Activated CD4-positive, alpha-beta memory T cell treated with anti-CD3 and anti-CD28 coated beads for 36 hours (primary cell): ENCODE data around the gene PDE6A. TPM values are rescaled to one million over a fixed set of nuclear protein-coding genes. Genes with fewer than 3 reads are reported as not detected.
A peak's percentile ranks its signal among the peaks of the same experiment; 100 is the strongest.

Experiments
- CTCF ChIA-PET: fragments of 350-600 bp; sonication (Branson Sonifier 250); formaldehyde crosslinking; loops from one replicate; lab custom pipeline; 2021; ENCODE audit warnings: antibody characterized with exemption, inconsistent platforms; lab: Charles Lee
- POLR2A ChIA-PET: fragments of 350-600 bp; sonication (Branson Sonifier 250); formaldehyde crosslinking; loops from one replicate; lab custom pipeline; 2021; ENCODE audit warnings: antibody characterized with exemption; lab: Charles Lee
- DNase-seq: peaks from one replicate; pipeline ENCODE4 v3.0.0-alpha.2; 2020
- H3K27ac Mint-ChIP-seq: one replicate; pipeline ENCODE4 v1.8.0; 2021; ENCODE audit warnings: mixed read lengths
- H3K27me3 Mint-ChIP-seq: one replicate; pipeline ENCODE4 v1.8.0; 2021; ENCODE audit warnings: mixed read lengths
- H3K36me3 Mint-ChIP-seq: one replicate; pipeline ENCODE4 v1.8.0; 2021; ENCODE audit warnings: mixed read lengths
- H3K4me1 Mint-ChIP-seq: one replicate; pipeline ENCODE4 v1.8.0; 2021; ENCODE audit warnings: low read depth, mixed read lengths
- H3K4me3 Mint-ChIP-seq: one replicate; pipeline ENCODE4 v1.8.0; 2021; ENCODE audit warnings: mild to moderate bottlenecking, mixed read lengths
- H3K9me3 Mint-ChIP-seq: one replicate; pipeline ENCODE4 v1.8.0; 2021; ENCODE audit warnings: mixed read lengths
- intact Hi-C: fragments of 100-400 bp; cut with micrococcal nuclease; formaldehyde crosslinking; loops from one replicate; pipeline ENCODE4 v1.15.1; 2023
- total RNA-seq, 2 experiments: library from RNA; stranded (reverse); gene quantifications; one replicate each; pipeline ENCODE4 v1.2.3, GENCODE V29; 2021

PDE6A gene
- total RNA-seq: not detected

GRCh38 chr5:149944666-149945065, at the start of gene PDE6A:
PDE6A (minus strand) TSS chr5:149944793; CDS start chr5:149944673, 120 bp downstream.
- Mint-ChIP-seq H3K27me3 (peaks cover 7% of the 10 kb centered on the region), H3K4me1 (peaks cover 6% of the 10 kb centered on the region), H3K9me3 (no peaks in the 10 kb centered on the region), H3K36me3 (no peaks in the 10 kb centered on the region), H3K4me3 (no peak within 1 kb of the TSS), H3K27ac (no peak within 1 kb of the TSS)
- POLR2A ChIA-PET: no interaction called here
- DNase-seq: no peak
- intact Hi-C loops: no loop called here
- CTCF ChIA-PET: no interaction called here

GRCh38 chr5:149993471-149993870, 48.9 kb upstream of the PDE6A start:
- Mint-ChIP-seq H3K27ac (no peak overlapping the region), H3K9me3 (no peaks in the 10 kb centered on the region), H3K4me1 (no peaks in the 10 kb centered on the region), H3K4me3 (no peak overlapping the region), H3K27me3 (no peaks in the 10 kb centered on the region), H3K36me3 (peaks cover 7% of the 10 kb centered on the region)
- CTCF ChIA-PET: interaction anchor here (0.7 to 6.0 kb wide), 7 partner anchors 13 to 375 kb away, joined by 3 to 269 read pairs (median 4); partner anchors contain the start of gene SLC26A2
- intact Hi-C loops: no loop called here
- no peak for DNase-seq
- POLR2A ChIA-PET: no interaction called here

DNA sequence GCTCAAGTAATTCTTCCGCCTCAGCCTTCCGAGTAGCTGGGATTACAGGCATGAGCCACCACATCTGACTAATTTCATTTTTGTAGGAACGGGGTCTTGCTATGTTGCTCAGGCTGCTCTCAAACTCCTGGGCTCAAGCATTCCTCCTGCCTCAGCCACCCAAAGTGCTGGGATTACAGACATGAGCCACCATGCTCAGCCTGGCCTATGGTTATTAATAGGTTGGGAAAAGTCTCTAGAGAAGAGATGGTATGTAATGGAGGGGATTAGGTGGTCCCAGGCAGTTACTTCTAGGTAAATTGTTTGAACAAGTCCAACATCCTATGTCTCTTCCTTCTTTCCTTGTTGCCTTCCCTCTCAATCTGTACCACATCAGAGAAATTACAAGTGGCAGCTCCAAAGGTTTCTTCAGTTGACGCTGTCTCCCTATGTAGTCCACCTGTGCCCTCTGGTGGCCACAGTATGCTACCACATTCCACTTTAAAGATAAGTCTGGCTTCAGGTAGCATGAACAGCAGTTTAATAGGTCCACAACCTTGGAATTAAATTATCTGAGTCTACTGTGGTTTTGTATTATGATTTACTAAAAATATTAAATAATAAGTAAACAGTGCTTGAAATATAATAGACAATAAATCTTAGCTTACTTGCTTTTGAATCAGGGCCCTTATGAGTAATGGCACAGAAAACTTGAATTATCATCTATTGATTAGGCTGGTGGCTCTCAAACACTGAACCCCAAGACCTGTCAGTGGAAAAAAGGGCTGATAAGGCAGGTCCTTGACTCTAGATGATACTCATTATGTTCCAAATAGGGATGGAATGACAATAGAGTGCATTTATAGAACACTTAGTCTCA, 46.2 kb upstream of the PDE6A start:
- intact Hi-C loops: loop anchor here (1.0 to 2.0 kb wide), 3 partner anchors 30 to 353 kb away; partner anchors contain the start of gene SLC26A2
- H3K4me3 Mint-ChIP-seq: no peak overlapping the region
- H3K36me3 Mint-ChIP-seq: peaks cover 2% of the 10 kb centered on the region
- POLR2A ChIA-PET: interaction anchor here (0.6 kb wide), 1 partner anchor 51 kb away, joined by 3 read pairs; no protein-coding TSS in a partner anchor
- no peaks in the 10 kb centered on the region for H3K9me3 Mint-ChIP-seq
- H3K27ac Mint-ChIP-seq: no peak overlapping the region
- CTCF ChIA-PET: interaction anchor here (0.6 to 6.0 kb wide), 37 partner anchors 9 to 356 kb away, joined by 3 to 269 read pairs (median 4); partner anchors contain the start of genes HMGXB3, SLC26A2 and TIGD6
- no peaks in the 10 kb centered on the region for H3K4me1 Mint-ChIP-seq
- no peaks in the 10 kb centered on the region for H3K27me3 Mint-ChIP-seq
- DNase-seq: peak; percentile 76

DNA sequence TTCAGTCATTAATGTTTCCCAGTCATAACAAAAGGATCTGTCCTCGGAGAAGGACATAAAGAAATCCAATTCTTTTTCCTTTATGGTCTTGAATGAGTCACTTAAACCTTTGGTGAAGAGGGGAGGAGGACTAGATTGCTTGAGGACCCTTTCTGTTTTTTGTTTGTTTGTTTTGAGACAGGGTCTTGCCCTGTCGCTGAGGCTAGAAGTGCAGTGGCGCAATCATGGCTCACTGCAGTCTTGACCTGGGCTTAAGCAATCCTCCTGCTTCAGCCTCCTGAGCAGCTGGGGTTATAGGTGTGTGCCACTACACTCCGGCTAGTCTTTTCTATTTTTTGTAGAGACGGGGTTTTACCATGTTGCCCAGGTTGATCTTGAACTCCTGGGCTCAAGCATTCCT, 43.5 kb upstream of the PDE6A start:
- POLR2A ChIA-PET: no interaction called here
- no peaks in the 10 kb centered on the region for H3K9me3 Mint-ChIP-seq
- DNase-seq: no peak
- H3K27ac Mint-ChIP-seq: no peak overlapping the region
- CTCF ChIA-PET: interaction anchor here (2.0 kb wide), 1 partner anchor 154 kb away, joined by 9 read pairs; no protein-coding TSS in a partner anchor
- H3K36me3 Mint-ChIP-seq: no peaks in the 10 kb centered on the region
- H3K4me1 Mint-ChIP-seq: no peaks in the 10 kb centered on the region
- H3K4me3 Mint-ChIP-seq: no peak overlapping the region
- intact Hi-C loops: no loop called here
- no peaks in the 10 kb centered on the region for H3K27me3 Mint-ChIP-seq

- no peak for DNase-seq
- POLR2A ChIA-PET: no interaction called here
- H3K9me3 Mint-ChIP-seq: no peaks in the 10 kb centered on the region
- intact Hi-C loops: no loop called here
- H3K27me3 Mint-ChIP-seq: no peaks in the 10 kb centered on the region
- H3K36me3 Mint-ChIP-seq: peaks cover 11% of the 10 kb centered on the region
- H3K4me3 Mint-ChIP-seq: no peak overlapping the region
- CTCF ChIA-PET: interaction anchor here (0.6 to 3.5 kb wide), 5 partner anchors 8 to 151 kb away, joined by 3 to 19 read pairs (median 6); no protein-coding TSS in a partner anchor
- H3K4me1 Mint-ChIP-seq: no peaks in the 10 kb centered on the region
- H3K27ac Mint-ChIP-seq: no peak overlapping the region
These were observed 37.9 kb upstream of the PDE6A start for GRCh38 chr5:149982505-149982904.

DNA sequence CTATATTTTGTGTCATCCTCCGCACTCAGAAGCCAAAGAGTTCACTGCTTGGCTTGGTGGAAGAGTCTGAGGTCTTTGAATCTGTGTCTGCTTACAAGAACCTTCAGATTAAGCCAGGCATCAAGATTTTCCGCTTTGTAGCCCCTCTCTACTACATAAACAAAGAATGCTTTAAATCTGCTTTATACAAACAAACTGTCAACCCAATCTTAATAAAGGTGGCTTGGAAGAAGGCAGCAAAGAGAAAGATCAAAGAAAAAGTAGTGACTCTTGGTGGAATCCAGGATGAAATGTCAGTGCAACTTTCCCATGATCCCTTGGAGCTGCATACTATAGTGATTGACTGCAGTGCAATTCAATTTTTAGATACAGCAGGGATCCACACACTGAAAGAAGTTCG, 36.6 kb upstream of the PDE6A start:
- Mint-ChIP-seq H3K36me3 (peaks cover 12% of the 10 kb centered on the region), H3K27ac (no peak overlapping the region), H3K27me3 (no peaks in the 10 kb centered on the region), H3K4me1 (no peaks in the 10 kb centered on the region), H3K4me3 (no peak overlapping the region), H3K9me3 (no peaks in the 10 kb centered on the region)
- no peak for DNase-seq
- intact Hi-C loops: no loop called here
- CTCF ChIA-PET: interaction anchor here (1.1 to 3.5 kb wide), 4 partner anchors 9 to 314 kb away, joined by 3 to 19 read pairs (median 4); no protein-coding TSS in a partner anchor
- POLR2A ChIA-PET: no interaction called here

DNA sequence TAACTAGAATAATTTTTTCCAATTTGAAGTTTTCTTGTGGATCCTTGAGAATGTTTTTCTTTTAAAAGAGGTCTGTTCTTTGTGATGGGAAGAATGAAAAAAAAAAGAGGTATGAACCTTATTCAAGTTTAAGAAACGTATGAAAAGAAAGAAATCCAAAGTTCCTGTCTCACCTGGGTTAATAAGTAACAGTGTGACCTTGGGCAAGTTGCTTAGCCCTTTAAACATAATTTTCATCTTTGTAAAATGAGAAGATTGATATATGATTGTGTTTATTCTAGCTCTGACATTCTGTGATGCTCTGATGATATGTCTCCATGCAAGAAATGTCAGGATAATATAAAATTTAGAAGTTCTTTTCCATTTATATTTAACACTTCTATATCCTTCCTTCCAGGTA, 35.3 kb upstream of the PDE6A start:
- no peaks in the 10 kb centered on the region for H3K9me3 Mint-ChIP-seq
- CTCF ChIA-PET: interaction anchor here (0.7 to 3.5 kb wide), 4 partner anchors 8 to 312 kb away, joined by 3 to 19 read pairs (median 3); no protein-coding TSS in a partner anchor
- peaks cover 4% of the 10 kb centered on the region for H3K4me1 Mint-ChIP-seq
- intact Hi-C loops: no loop called here
- no peak overlapping the region for H3K4me3 Mint-ChIP-seq
- no peak overlapping the region for H3K27ac Mint-ChIP-seq
- no peak for DNase-seq
- H3K36me3 Mint-ChIP-seq: peaks cover 14% of the 10 kb centered on the region
- H3K27me3 Mint-ChIP-seq: no peaks in the 10 kb centered on the region
- POLR2A ChIA-PET: no interaction called here

DNA sequence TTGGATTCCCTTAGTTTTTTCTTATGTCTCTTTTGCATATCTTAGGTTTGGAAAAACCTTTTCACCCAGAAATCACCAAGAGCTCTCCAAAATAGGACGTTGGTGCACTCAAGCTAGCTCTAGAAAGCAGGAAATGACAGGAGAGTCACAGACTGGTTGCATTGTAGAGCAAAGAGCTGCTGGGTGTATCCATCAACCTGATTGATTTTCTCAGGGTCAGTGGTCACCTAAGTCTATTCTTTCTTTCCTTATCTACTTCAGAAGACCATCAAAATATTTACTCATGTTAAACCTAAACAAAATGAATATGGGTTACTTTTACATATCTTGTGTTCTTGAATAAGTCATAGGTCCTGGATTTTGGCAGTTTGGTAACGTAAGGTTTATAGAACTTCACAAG, 30.8 kb upstream of the PDE6A start:
- intact Hi-C loops: no loop called here
- ChIA-PET POLR2A (no interaction called here), CTCF (interaction anchor here (1.0 kb wide), 1 partner anchor 15 kb away, joined by 4 read pairs; no protein-coding TSS in a partner anchor)
- Mint-ChIP-seq H3K27ac (no peak overlapping the region), H3K4me3 (no peak overlapping the region), H3K9me3 (no peaks in the 10 kb centered on the region), H3K36me3 (peaks cover 15% of the 10 kb centered on the region), H3K27me3 (no peaks in the 10 kb centered on the region), H3K4me1 (peaks cover 5% of the 10 kb centered on the region)
- no peak for DNase-seq

DNA sequence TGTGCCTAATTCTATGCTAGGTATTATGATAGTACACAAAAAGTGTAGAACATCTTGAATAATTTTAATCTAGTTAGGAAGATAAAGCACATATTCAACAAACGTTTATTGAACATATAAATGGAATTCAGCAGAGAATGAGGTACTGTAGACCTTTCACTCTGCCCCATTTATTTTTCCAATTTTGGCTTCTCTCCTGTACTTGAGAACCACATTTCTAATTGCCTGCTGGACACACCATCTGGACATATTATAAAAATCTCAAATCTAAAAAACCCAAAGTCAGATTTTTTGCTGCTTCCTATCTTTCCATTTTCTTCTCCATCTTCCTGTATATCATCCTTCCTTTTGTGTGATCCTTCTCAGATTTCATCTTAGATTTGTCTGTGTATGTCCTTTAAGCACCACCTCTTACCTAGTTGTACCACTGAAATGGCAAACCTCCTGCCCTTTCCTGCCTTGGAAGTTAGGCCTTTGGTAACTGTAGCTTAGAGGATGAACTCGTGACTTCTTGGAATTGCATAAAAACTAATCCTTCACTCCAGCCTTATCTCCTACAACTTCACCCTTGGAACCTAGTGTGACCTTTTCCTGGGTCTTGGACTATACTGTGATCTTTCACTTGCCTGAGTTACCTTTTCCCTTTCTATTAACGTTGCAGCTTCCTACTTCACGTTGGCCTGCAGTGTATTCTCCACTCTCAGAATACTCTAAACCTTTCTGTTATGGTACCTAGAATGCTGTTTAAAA, 24.8 kb upstream of the PDE6A start:
- intact Hi-C loops: no loop called here
- H3K27ac Mint-ChIP-seq: no peak overlapping the region
- H3K4me3 Mint-ChIP-seq: no peak overlapping the region
- H3K9me3 Mint-ChIP-seq: no peaks in the 10 kb centered on the region
- ChIA-PET CTCF (interaction anchor here (0.6 to 1.6 kb wide), 3 partner anchors 21 to 139 kb away, joined by 3 to 4 read pairs (median 3); no protein-coding TSS in a partner anchor), POLR2A (no interaction called here)
- no peaks in the 10 kb centered on the region for H3K4me1 Mint-ChIP-seq
- no peaks in the 10 kb centered on the region for H3K36me3 Mint-ChIP-seq
- H3K27me3 Mint-ChIP-seq: no peaks in the 10 kb centered on the region
- no peak for DNase-seq

DNA sequence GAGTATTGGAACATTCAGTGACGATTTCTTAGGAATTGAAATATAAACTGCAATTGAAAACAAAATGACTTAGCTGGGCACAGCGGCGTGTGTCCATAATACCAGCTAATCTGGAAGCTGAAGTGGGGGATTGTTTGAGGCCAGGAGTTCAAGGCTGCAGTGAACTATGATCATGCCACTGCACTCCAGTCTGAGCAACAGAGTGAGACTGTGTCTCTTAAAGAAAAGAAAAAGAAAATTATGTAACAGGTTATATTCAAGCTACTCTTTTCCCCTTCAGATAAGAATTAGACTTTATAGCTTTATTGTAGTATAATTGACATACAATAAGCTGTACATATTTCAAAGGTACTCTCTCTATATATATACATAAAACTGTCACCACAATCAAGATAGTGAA, 22.4 kb upstream of the PDE6A start:
- ChIA-PET POLR2A (interaction anchor here (0.7 kb wide), 1 partner anchor 8 kb away, joined by 3 read pairs; no protein-coding TSS in a partner anchor), CTCF (interaction anchor here (0.7 to 3.9 kb wide), 6 partner anchors 24 to 578 kb away, joined by 3 to 16 read pairs (median 5); no protein-coding TSS in a partner anchor)
- Mint-ChIP-seq H3K4me3 (no peak overlapping the region), H3K27me3 (no peaks in the 10 kb centered on the region), H3K4me1 (peaks cover 6% of the 10 kb centered on the region), H3K36me3 (no peaks in the 10 kb centered on the region), H3K9me3 (no peaks in the 10 kb centered on the region), H3K27ac (no peak overlapping the region)
- no peak for DNase-seq
- intact Hi-C loops: no loop called here

- Mint-ChIP-seq H3K27ac (no peak overlapping the region), H3K4me3 (no peak overlapping the region), H3K9me3 (no peaks in the 10 kb centered on the region), H3K4me1 (peaks cover 25% of the 10 kb centered on the region), H3K27me3 (no peaks in the 10 kb centered on the region), H3K36me3 (no peaks in the 10 kb centered on the region)
- DNase-seq: no peak
- ChIA-PET CTCF (interaction anchor here (3.9 to 7.1 kb wide), 3 partner anchors 28 to 131 kb away, joined by 16 to 172 read pairs (median 59); no protein-coding TSS in a partner anchor), POLR2A (no interaction called here)
- intact Hi-C loops: loop anchor here (5.0 kb wide), 1 partner anchor 326 kb away; no protein-coding TSS in a partner anchor
These were observed 19.1 kb upstream of the PDE6A start for GRCh38 chr5:149963729-149964128.
